PC-3 (cell line): ENCODE results near the gene KIF17. TPM values are rescaled to one million over a fixed set of nuclear protein-coding genes. Genes with fewer than 3 reads are reported as not detected.

Experiments used
- ATAC-seq: fragments of 200-7000 bp; cut with Tn5 transposase; 2 replicates; pipeline ENCODE4 v1.9.1; 2020; ENCODE audit warnings: mild to moderate bottlenecking, moderate library complexity
- BruUV-seq: library from RNA; stranded (reverse); fragments of 400-500 nt; replicated peaks from 2 replicates; lab custom pipeline; 2021; lab: Mats Ljungman, UMichigan
- CTCF ChIA-PET: fragments of 300-600 bp; sonication (Branson Sonifier 250); formaldehyde crosslinking; loops from one replicate; lab custom pipeline; 2022; ENCODE audit warnings: antibody characterized with exemption; lab: Charles Lee
- POLR2A ChIA-PET: fragments of 300-600 bp; sonication (Branson Sonifier 250); formaldehyde crosslinking; loops from one replicate; lab custom pipeline; 2022; ENCODE audit warnings: antibody characterized with exemption; ENCODE audit not compliant: unreplicated experiment; lab: Charles Lee
- DNase-seq: peaks from one replicate; pipeline ENCODE4 v3.0.0-alpha.2; 2015
- H2AFZ ChIP-seq: fragments of 300-600 bp; sonication (generic); 2 replicates; pipeline ENCODE4 v1.6.0; 2016; ENCODE audit warnings: antibody characterized with exemption, low read length
- H3F3A ChIP-seq: fragments of 300-600 bp; sonication (generic); one replicate; pipeline ENCODE4 v1.6.0; 2017; ENCODE audit warnings: antibody characterized with exemption, low read length, control low read depth, mild to moderate bottlenecking; ENCODE audit not compliant: unreplicated experiment
- H3K27ac ChIP-seq: fragments of 300-600 bp; sonication (generic); 2 replicates; pipeline ENCODE4 v1.5.1; 2016; ENCODE audit warnings: mild to moderate bottlenecking, low read length
- H3K27me3 ChIP-seq: fragments of 300-600 bp; sonication (generic); 2 replicates; pipeline ENCODE4 v1.6.1; 2016; ENCODE audit warnings: low read length, mixed read lengths
- H3K36me3 ChIP-seq: fragments of 300-600 bp; sonication (generic); 2 replicates; pipeline ENCODE4 v1.6.1; 2016; ENCODE audit warnings: low read depth, mixed run types, low read length, mixed read lengths
- H3K4me1 ChIP-seq: fragments of 300-600 bp; sonication (generic); 2 replicates; pipeline ENCODE4 v1.5.1; 2016; ENCODE audit warnings: low read length; ENCODE audit not compliant: insufficient read depth
- H3K4me2 ChIP-seq: fragments of 300-600 bp; sonication (generic); 2 replicates; pipeline ENCODE4 v1.6.0; 2016; ENCODE audit warnings: low read length
- H3K4me3 ChIP-seq: fragments of 300-600 bp; sonication (generic); 2 replicates; pipeline ENCODE4 v1.5.1; 2016; ENCODE audit warnings: mild to moderate bottlenecking, low read length, mixed read lengths
- H3K79me2 ChIP-seq: fragments of 300-600 bp; sonication (generic); 2 replicates; pipeline ENCODE4 v1.6.1; 2017; ENCODE audit warnings: low read length, mixed read lengths
- H3K9ac ChIP-seq: fragments of 300-600 bp; sonication (generic); 2 replicates; pipeline ENCODE4 v1.6.0; 2016; ENCODE audit warnings: mild to moderate bottlenecking, low read length
- H3K9me2 ChIP-seq: fragments of 300-600 bp; sonication (generic); replicated peaks from 2 replicates; pipeline ENCODE4 v1.6.1; 2016; ENCODE audit warnings: mixed run types, low read length, mixed read lengths
- H3K9me3 ChIP-seq: fragments of 300-600 bp; sonication (generic); 2 replicates; pipeline ENCODE4 v1.6.1; 2016; ENCODE audit warnings: low read length, mixed read lengths
- H4K20me1 ChIP-seq: fragments of 300-600 bp; sonication (generic); 2 replicates; pipeline ENCODE4 v1.6.1; 2016; ENCODE audit warnings: low read length, mixed read lengths
- CTCF ChIP-seq: fragments of 300-600 bp; sonication (generic); conservative IDR thresholded peaks from 2 replicates; pipeline ENCODE4 v1.5.1; 2017; ENCODE audit warnings: antibody characterized with exemption, low read depth, mild to moderate bottlenecking, low read length
- EZH2 ChIP-seq: fragments of 300-600 bp; sonication (generic); IDR thresholded peaks from one replicate; pipeline ENCODE4 v1.6.1; 2017; ENCODE audit warnings: antibody characterized with exemption, mild to moderate bottlenecking, low read length; ENCODE audit not compliant: unreplicated experiment
- EZH2phosphoT487 ChIP-seq: fragments of 300-600 bp; sonication (generic); IDR thresholded peaks from 2 replicates; pipeline ENCODE4 v1.6.1; 2018; ENCODE audit warnings: mild to moderate bottlenecking, antibody characterized with exemption, low read length, borderline replicate concordance
- intact Hi-C: fragments of 100-400 bp; cut with micrococcal nuclease; formaldehyde crosslinking; loops from 2 replicates; pipeline ENCODE4 v1.9.0; 2023
- total RNA-seq: library from RNA; depleted of rRNA; stranded (reverse); fragments of >200 nt; gene quantifications from 2 replicates; pipeline ENCODE4 v1.2.3, GENCODE V29; 2014

KIF17 gene
- total RNA-seq, 1 experiment from 2014 or later: 0.33 TPM

GRCh38 chr1:20643080-20643479 lies 74.7 kb downstream of the KIF17 start:
- TF ChIP-seq EZH2: no peak
- TF ChIP-seq EZH2phosphoT487: no peak
- TF ChIP-seq CTCF: no peak
- ATAC-seq (no peak), DNase-seq (no peak)
- Histone ChIP-seq H4K20me1 (no peaks in the 10 kb centered on the region), H3K4me3 (no peak overlapping the region), H3K79me2 (no peaks in the 10 kb centered on the region), H2AFZ (no peak overlapping the region), H3K9me2 (no peaks in the 10 kb centered on the region), H3K36me3 (peaks cover 21% of the 10 kb centered on the region), H3K4me1 (no peaks in the 10 kb centered on the region), H3K4me2 (no peak overlapping the region), H3K9me3 (no peaks in the 10 kb centered on the region), H3K27ac (no peak overlapping the region), H3K9ac (no peak overlapping the region), H3K27me3 (no peaks in the 10 kb centered on the region), H3F3A (no peaks in the 10 kb centered on the region)
- ChIA-PET POLR2A (no interaction called here), CTCF (no interaction called here)
- intact Hi-C loops: no loop called here
- BruUV-seq: no TSS peak

GRCh38 chr1:20641975-20642374 lies 75.8 kb downstream of the KIF17 start:
- CTCF ChIA-PET: no interaction called here
- Histone ChIP-seq H3K4me2 (no peak overlapping the region), H3K9me3 (no peaks in the 10 kb centered on the region), H4K20me1 (no peaks in the 10 kb centered on the region), H3K79me2 (no peaks in the 10 kb centered on the region), H3K27ac (no peak overlapping the region), H3K36me3 (peaks cover 21% of the 10 kb centered on the region), H3K9me2 (no peaks in the 10 kb centered on the region), H3K4me3 (no peak overlapping the region), H3F3A (no peaks in the 10 kb centered on the region), H2AFZ (no peak overlapping the region), H3K27me3 (no peaks in the 10 kb centered on the region), H3K4me1 (no peaks in the 10 kb centered on the region), H3K9ac (no peak overlapping the region)
- ATAC-seq (no peak), DNase-seq (no peak)
- no peak for TF ChIP-seq EZH2
- no peak for TF ChIP-seq CTCF
- TF ChIP-seq EZH2phosphoT487: no peak
- no TSS peak for BruUV-seq
- POLR2A ChIA-PET: no interaction called here
- intact Hi-C loops: loop anchor here (2.0 kb wide), 1 partner anchor 67 kb away; no protein-coding TSS in a partner anchor

GRCh38 chr1:20640183-20640597 lies 77.6 kb downstream of the KIF17 start:
- H3K4me2 ChIP-seq: no peak overlapping the region
- ATAC-seq: peak; percentile 79
- no peak for TF ChIP-seq EZH2phosphoT487
- no peak for TF ChIP-seq EZH2
- peak; percentile 90 for TF ChIP-seq CTCF
- H2AFZ ChIP-seq: no peak overlapping the region
- no peak overlapping the region for H3K4me3 ChIP-seq
- H3K79me2 ChIP-seq: peaks cover under 1% of the 10 kb centered on the region; the same call in 1 of the 2 replicates
- peaks cover 2% of the 10 kb centered on the region; the same call in 1 of the 2 replicates for H3K4me1 ChIP-seq
- ChIA-PET CTCF (no interaction called here), POLR2A (no interaction called here)
- H3K27ac ChIP-seq: no peak overlapping the region
- DNase-seq: peak; percentile 74
- H3K9me2 ChIP-seq: no peaks in the 10 kb centered on the region
- H4K20me1 ChIP-seq: no peaks in the 10 kb centered on the region
- intact Hi-C loops: loop anchor here (1.0 to 2.0 kb wide), 2 partner anchors 65 to 118 kb away; no protein-coding TSS in a partner anchor
- H3K9ac ChIP-seq: no peak overlapping the region
- no TSS peak for BruUV-seq
- peaks cover 21% of the 10 kb centered on the region for H3K36me3 ChIP-seq
- no peaks in the 10 kb centered on the region for H3F3A ChIP-seq
- H3K9me3 ChIP-seq: no peaks in the 10 kb centered on the region
- no peaks in the 10 kb centered on the region for H3K27me3 ChIP-seq
